Measurements from ENCODE around the gene SGCD.

DNA sequence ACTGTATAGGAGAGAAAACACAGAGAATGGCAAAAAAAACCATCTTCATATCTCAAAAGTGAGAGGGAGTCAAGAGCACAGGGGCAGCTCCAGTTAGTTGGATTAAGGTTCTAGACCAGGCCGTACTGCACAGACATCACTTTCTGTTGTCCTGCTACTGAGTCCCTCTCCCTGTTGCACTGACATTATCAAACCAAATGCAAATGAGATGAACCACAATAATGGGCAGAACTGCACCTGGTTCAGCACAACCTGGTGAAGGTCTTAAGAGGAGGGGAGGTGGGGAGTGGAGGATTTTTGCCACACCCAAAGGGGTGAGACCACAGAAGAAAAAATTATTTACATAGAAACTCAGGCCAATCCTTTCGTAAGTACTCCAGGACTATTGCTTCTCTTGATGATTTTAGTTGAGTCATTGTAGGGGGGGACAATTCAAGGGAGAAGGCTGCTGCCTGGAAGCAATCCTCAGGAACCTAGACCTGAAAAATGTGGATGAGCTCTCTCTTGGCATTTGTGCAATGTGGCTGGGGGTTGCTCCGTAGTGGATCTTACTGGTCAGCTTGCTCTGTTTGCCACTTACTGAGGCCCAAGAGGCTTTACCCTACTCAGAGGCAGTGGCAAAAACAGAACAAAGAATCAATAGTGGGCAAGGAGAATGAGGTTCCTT, 428.6 kb downstream of the SGCD start:
- no peak for TF ChIP-seq EZH2phosphoT487 (IDR thresholded peaks at IDR 0.05; ENCODE audit: insufficient read depth, low read depth)
- TF ChIP-seq EZH2 (IDR thresholded peaks at IDR 0.05; ENCODE audit: insufficient read depth, poor library complexity, severe bottlenecking), result no peak

Measured in GM23248 (cell line).